GM18498 (cell line): Measurements from ENCODE around the gene STAB2.

Experiments
- ATAC-seq: cut with Tn5 transposase; IDR thresholded peaks from one replicate; pipeline ENCODE4 v1.9.1; 2021; ENCODE audit warnings: mild to moderate bottlenecking, moderate library complexity; ENCODE audit not compliant: unreplicated experiment

STAB2 gene

DNA sequence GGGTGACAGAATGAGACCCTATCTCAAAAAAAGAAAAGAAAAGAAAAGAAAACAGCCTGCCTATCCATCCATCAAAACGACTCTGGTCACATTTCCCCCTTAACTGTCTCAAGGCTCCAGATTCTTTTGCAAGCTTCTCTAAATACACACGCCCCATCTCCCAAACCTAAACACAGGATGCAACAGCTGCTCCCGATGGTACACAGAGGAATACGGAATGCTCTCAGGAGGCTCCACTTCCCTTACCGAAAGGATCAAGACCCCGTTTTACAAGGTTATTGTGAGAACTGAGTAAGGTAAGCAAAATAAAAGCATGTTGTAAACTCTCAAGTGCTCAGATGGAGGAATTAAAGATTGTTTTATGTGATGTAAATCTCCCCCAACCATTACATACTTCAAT, 191.7 kb downstream of the STAB2 start:
- ATAC-seq, result no peak

DNA sequence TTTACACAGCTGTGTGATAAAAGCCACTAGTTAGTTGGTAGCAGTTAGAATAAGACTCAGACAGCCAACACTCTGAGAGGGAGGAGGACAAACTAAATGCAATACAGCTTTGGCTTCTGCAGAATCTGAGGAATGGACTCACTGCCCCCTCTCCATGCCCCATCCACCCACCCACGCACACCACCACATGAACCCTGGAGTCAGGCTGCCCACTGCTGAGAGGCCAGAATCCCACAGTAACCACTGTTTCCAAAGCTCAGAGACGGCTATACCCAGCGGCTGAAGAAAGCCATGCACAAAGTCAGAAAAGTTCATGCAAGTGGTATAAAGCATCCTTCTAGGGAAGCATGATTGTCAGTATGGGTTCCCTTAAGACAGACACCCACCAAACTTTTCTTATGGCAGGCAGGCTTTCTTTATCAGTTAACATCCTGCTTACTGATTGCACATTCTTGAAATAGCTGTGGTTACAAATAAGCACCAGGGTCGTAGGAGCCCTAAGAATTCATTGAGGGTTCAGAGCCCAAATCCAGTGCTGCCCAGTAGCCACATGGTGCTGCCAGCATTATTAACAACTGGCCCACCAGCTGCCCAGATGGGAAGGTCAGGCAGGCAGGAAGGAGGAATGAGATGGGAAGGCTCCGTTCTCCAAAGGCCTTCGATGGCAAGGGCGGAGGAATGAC, 192.5 kb downstream of the STAB2 start:
- ATAC-seq, result no peak

DNA sequence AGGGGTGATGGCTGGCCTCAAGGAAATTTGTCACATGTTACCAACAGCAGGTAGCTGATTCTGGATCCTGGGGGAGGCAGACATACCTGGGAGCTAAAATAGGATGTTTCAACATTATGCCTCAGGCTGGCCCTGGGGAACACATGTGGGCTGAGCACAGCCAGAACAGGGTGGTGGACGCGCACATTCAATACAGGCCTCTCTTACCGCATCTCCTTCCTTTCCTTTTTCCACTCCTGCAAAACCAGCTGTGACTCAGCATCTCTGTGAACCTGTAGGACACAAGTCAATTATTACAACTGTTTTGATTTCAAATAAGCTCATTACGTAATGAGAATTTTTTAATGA, 193.0 kb downstream of the STAB2 start:
- ATAC-seq, result no peak

DNA sequence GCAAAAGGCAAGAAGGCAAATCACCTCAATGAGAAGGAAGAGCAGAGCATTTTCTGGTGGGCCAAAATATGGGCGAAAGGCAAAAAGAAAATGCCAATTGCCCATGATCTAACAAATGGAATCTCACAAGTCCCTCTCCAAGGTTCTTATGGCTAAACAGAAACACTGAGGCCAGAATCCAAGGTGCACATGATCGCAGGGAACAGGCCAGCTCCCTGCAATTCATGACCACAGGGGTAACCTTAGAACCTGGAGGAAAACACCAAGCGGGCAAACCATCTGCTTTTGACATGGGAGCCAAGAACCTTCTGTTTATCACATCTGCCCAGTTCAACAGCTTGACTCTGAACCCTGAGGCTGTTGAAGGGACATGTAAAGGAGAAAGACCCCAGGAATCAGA, 193.9 kb downstream of the STAB2 start:
- no peak for ATAC-seq

DNA sequence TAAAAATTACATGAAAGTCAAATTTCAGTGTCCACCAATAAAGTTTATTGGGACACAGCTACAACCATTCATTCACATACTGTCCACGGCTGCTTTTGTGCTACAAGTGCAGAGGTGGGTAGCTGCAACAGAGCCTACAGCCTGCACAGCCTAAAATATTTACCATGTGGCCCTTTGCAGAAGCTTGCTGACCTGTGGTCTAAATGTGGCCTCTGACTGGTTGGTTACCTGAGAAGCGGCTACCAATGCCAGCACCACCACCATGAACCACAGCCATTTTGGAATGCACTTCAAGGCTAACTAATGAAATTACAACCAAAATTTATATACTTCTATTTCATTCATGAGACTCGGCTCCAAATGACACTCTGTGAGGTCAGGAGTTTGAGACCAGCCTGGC, 195.3 kb downstream of the STAB2 start:
- ATAC-seq, result no peak

DNA sequence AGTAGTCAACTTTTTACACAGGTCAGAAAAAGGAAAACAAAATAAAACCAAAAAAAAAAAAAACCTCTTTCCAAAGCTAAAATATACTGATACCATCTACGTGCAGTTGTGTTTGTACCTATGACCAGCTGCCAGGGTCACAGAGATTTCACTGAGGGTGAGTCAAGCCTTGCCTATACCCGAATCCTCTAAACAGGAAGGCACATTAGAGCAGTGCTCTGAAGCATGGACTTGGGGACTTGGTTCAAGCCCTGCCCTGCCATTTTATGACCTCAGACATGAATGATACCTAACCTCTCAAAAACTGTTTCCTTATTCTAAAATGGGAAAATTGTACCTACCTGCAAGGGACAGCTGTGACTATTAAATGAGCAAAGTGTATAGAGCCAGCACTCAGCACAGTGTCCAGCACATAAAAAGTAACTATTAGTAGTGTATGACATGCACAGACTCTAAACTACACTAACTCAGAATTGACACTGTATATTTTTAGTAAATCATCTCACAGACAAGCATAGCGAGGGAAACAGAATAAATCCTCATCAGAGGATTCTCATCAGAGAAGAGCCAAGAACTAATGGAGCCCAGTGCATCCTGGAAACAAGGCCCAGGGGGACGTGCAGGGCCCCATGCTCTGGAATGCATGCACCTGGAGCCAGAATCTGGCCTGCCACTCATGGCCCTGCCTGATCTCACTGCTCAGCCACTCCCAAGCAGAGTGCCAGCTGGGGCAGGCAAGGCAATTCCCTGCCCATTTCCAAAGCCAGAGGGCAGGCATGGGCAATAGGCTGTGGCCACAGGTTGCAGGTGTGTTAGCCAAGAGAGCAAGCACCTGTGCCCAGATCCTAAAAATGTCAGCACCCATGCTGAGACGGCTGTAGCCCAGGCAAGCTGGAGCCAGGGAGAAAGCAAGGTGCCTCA, 196.9 kb downstream of the STAB2 start:
- no peak for ATAC-seq

DNA sequence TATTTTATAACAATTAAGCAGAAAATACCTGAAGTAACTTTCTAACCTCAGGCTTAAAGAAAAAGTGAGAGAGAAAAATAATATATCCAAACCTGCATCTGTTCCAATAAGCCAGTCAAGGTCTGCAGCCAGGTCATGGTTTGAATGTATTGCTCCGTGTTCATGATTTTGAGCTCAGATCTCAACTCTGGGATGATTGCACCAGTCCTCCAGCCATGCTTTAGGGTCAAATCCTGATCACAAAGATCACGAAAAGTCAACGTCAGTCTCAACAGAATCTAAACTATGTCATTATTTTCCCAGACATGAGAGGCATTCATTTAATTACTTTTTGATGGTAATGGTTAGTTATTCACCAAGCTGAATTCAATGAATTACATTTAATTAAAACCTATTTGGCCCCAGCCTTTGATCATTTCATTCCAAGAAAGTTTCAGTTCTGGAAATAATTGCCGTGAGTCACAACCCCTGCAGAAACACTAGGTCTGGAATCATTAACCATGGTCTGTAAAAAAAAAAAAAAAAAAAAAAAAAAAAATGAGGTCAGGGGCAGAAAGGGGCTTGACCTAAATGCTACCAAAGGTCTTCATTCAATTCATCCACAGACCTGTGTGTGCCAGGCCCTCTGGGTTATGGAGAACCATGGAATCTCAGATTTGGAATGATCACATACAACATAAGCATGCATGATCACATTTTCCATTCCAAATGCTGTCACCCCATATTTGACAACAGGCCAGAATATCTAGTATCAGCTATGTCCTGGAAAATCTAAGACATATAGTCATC, 198.4 kb downstream of the STAB2 start:
- no peak for ATAC-seq

DNA sequence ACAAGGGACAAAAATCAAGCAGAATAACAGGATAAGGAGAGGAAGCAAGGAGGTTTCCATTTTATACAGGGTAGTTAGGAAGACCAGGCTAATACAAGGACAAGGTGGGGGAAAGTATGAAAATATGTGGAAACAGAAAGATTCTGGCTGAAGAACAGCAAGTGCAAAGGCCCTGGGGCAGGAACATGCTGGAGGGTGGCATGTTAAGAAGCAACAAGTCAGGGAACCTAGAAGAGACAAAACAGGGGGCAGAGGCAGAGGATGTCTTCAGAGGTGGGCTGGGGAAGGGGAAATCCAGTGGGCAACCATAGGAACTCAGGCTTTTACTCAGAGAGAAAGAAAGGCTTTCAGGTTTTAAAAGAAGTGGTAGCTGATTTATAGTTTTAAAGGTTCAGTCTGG, 199.1 kb downstream of the STAB2 start:
- ATAC-seq, result no peak

DNA sequence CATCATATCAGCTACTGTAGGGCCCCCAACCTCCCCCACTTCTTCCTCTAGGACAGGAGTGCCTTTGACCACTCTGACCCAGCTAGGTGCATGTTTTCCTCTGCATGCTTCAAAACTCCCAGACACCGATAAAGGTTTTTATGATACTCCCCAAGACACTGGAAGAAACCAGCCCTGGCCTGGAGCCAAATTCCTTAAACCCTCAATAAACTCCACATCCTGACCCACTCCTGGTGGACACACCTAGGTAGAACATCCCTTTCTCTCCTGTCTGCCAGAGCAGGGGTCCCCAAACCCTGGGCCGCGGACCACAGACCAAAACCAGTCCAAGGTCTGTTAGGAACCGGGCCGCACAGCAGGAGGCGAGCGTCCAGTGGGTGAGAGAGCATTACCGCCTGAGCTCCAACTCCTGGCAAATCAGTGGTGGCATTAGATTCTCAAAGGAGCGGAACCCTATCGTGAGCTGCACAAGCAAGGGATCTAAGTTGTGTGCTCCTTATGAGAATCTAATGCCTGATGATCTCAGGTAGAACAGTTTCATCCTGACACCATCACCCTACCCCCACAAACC, 204.4 kb downstream of the STAB2 start:
- ATAC-seq, result no peak

DNA sequence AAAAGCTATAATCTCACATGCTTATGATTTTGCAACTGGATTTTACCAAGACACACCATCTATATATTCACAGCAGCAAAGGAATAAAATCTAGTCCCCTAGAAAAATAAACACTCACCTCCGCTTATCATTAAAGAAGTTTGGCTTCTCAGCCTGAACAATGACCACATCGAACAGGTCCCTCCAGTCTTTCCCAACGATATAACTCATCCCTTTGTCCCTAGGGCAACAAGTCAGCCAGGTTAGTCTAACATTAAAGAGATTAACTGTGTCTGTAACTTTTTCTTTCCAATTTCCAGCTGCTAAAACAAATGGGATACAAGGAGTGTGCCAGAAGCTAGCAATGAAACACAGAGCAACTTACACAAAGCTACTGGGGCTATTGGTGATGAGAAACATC, 206.0 kb downstream of the STAB2 start:
- no peak for ATAC-seq

DNA sequence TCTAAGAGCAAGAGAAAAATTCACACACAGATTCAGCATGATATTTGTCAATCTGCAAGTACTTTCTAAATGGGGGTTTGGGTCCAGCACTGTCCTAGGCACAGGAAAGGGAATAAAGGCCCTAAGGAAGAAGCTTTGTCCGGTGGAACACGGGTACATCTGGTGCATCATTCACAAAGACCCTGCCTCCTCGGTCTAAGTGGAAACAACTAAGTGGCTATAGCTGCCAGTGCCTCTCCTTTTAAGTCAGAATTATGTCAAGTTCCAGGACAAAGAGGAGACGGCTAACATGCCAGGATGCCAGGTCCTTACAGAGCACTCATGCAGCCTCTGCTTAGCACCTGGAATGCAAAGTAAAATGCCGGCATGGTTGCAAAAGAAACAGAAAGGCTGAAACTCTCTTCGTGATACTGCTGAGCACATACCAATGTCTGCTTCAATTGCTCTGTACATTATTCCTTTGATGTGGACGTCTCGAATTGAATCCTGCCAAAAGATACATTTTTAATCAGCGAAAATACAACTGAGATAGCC, 206.5 kb downstream of the STAB2 start:
- ATAC-seq, result no peak

DNA sequence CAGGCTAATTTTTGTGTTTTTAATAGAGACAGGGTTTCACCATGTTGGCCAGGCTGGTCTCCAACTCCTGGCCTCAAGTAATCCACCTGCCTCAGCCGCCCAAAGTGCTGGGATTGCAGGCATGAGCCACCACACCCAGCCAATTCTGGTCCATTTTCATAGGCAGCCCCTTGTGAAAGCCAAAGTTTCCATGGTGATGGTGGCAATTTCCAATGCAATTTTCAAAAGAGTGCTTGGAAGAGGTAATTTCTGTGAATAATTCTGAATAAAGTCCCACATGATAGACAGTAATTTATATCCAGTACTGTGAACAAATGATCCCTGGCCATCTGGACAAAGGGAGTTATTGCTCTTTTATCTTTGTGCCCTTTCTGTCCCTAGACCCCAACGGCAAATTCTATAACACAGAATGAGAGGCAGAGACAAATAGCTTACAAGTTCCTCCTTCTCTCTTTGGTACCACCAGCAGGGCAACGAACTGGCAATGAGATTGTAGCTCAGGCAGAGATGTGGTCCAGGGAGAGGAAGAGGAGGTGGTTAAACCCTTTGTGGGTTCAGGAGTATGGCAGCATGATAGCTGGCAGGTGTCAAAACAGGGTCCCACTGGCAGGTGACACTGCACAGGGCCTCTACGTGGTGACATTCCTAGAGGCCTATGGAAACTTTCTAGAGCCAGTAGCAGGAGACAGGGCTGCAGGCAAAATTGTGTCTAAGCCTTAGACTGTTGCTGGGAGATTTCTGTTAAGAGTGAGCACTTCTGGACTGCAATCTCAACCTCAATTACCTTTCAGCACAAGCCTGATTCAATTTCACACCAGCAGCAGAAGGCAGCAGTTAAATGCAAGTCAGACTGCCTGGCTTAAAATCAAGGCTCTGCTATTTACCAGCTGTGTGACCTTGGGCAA, 207.5 kb downstream of the STAB2 start:
- no peak for ATAC-seq

DNA sequence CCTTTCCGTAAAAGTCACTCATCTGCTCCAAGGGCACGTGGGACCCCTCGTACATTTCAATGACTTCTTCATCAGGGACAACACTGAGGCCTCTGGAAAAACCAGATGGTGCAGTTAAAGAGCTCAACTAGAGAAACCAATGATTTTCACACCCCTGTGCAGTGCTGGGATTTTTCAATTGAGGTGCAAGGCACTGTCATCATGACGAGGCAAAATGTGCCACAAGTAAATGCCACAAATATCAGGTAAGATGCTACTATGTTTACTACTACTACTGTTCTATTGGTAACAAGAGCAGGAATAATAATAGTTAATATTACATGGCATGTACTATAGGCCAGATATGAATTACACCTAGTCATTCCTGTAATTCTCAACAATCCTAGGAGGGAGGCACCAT, 211.5 kb downstream of the STAB2 start:
- no peak for ATAC-seq

DNA sequence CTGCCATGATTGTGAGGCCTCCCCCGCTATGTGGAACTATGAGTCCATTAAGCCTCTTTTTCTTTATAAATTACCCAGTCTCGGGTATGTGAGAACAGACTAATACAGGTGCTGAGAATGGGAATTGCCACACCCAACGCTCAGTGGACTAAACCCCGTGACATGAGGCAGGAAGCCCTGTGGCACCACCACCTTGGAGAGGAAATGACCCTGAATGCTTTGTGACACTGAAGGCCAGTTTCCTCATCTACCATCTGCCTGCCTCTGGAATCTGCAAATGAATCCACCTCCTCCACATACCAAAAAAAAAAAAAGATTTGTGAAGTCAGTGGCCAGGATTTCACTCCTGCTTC, 212.4 kb downstream of the STAB2 start:
- no peak for ATAC-seq

DNA sequence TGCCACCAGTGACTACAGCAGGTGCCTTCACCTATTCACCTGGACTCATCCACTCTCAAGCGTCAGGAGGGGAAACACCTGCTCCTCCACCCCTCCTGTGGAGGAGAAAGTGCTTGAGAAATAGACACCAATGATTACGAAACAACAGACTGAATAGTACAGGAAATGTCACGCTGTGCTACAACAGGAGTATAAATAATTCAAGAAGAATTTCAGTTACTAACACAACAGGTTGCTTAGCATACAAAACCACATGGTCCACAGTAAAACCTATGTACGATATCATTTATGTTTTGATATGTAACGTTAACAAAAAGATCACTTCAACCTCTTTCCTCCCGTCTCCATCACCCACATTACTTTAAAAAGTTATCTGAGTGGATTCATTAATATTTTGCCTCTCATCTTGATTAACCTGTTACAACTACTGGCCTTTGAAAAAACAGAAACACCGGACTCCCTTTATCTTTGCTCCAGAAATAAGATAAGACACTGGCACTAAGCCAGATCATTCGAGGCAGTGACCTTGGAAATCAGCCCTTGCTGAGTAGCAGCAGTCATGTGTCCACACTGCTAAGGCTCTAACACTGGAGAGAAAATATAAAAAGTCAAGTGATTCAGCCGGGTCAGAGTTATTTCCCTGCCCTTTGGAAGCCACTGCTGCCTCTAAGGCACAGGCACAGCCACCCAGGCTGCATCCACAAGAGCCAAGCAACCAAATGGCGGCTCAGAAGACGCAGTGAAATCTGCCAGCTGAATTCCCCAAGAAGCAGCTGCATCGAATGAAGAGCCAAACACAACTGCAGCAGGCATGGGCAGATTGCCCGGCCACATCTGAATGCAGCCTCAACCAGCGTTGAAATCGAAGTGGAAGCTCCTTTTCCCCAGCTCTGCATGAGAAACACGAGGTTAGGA, 213.0 kb downstream of the STAB2 start:
- no peak for ATAC-seq

DNA sequence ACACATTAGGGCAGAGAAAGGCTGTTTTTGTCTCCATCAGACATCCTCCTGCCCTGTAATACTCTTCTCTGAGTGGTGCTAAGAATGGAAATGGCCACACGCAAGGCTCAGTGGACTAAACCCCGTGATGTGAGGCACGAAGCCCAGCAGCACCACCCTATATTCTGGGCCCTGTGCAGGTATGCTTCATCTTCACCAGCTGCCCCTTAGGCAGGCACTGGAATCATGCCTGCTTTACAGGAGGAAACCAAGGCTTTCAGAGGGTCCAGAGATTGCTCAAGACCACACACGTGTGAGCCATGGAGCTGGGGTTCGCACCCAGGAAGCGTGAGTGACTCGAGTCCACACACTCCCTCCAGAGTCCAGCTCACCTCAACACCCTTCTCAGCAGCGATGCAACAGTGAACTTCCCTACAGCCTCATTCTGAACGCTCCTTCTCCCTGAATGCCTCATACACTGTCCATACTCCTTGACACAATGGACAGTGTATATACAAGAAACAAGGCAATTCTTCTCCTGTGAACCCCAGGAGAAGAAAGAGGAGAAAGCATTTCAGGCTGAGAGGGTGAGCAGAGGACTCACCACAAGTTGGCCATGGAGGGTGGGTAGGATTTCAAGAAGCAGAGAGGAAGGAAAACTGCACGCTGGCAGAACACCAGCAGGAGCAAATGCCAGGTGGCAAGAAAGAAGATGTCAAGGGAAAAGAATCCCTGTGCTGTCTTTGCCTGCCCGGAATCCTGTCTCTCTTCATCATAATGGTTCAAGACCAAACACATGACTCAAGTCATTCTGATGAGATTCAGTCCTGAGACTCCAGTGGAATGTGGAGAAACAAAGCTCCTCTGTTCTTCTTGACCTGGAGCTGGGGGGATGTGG, 214.9 kb downstream of the STAB2 start:
- ATAC-seq, result no peak

DNA sequence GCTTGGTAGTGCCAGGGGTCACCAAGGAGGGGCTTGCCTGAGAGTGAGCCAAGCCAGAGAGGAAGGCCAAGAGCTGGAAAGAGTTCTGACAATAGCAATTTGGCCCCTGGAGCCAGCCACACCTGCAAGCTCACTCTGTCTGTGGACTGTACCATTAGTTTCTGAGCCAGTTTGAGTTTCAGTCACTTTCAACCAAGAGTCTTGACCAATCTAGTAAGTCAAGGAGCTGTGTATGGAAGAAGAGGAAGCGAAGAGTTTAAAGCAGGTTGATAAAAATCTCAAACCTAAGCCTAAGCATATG, 215.5 kb downstream of the STAB2 start:
- ATAC-seq, result no peak

DNA sequence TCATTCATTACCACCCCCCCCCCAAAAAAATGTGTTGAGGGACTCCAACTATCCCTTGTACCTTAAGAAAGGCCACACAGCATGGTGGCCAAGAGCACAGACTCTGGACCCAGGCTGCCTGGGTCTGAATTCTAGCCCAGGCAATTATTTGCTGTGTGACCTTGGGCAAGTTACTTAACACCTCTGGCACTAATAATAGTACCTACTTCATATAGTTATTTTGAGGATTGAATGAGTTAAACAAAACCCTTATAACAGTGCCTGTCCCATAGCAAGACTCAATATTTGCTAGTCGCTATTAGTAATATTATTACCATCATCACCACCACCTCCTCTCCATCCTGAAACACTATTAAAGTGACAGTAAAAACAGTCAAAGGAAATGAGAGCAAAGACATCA, 216.8 kb downstream of the STAB2 start:
- no peak for ATAC-seq
